Nephron progenitor cell (in vitro differentiated cells): ENCODE results near the gene ERBB4.
A peak's percentile ranks its signal among the peaks of the same experiment; 100 is the strongest.

Source experiments
- DNase-seq: peaks from one replicate; pipeline ENCODE4 v3.0.0; 2021
- H3K27ac Mint-ChIP-seq: 2 replicates; pipeline ENCODE4 v1.8.0; 2021; ENCODE audit warnings: mild to moderate bottlenecking, moderate library complexity, mixed read lengths
- H3K27me3 Mint-ChIP-seq: 2 replicates; pipeline ENCODE4 v1.8.0; 2021; ENCODE audit warnings: mild to moderate bottlenecking, low read depth, mixed read lengths; ENCODE audit not compliant: poor library complexity
- H3K36me3 Mint-ChIP-seq: 2 replicates; pipeline ENCODE4 v1.8.0; 2021; ENCODE audit warnings: low read depth, mixed read lengths
- H3K4me1 Mint-ChIP-seq: 2 replicates; pipeline ENCODE4 v1.8.0; 2021; ENCODE audit warnings: mixed read lengths
- H3K4me3 Mint-ChIP-seq: 2 replicates; pipeline ENCODE4 v1.8.0; 2021; ENCODE audit warnings: mild to moderate bottlenecking, moderate library complexity, mixed read lengths
- H3K9me3 Mint-ChIP-seq: 2 replicates; pipeline ENCODE4 v1.8.0; 2021; ENCODE audit warnings: mild to moderate bottlenecking, moderate library complexity, mixed read lengths
- TF ChIP-seq, protein P1 (sequence below): fragments of 200-600 bp; sonication (generic); IDR thresholded peaks from 2 replicates; pipeline ENCODE4 v1.5.0; 2021; ENCODE audit warnings: antibody characterized with exemption

Gene ERBB4

GRCh38 chr2:212237350-212238095 is 301.1 kb downstream of the ERBB4 start:
- Mint-ChIP-seq H3K27ac (no peak overlapping the region), H3K4me1 (peaks cover 16% of the 10 kb centered on the region), H3K27me3 (no peaks in the 10 kb centered on the region), H3K4me3 (peak overlapping the region; percentile 17), H3K9me3 (peaks cover 13% of the 10 kb centered on the region), H3K36me3 (no peaks in the 10 kb centered on the region)
- TF ChIP-seq, protein P1, sequence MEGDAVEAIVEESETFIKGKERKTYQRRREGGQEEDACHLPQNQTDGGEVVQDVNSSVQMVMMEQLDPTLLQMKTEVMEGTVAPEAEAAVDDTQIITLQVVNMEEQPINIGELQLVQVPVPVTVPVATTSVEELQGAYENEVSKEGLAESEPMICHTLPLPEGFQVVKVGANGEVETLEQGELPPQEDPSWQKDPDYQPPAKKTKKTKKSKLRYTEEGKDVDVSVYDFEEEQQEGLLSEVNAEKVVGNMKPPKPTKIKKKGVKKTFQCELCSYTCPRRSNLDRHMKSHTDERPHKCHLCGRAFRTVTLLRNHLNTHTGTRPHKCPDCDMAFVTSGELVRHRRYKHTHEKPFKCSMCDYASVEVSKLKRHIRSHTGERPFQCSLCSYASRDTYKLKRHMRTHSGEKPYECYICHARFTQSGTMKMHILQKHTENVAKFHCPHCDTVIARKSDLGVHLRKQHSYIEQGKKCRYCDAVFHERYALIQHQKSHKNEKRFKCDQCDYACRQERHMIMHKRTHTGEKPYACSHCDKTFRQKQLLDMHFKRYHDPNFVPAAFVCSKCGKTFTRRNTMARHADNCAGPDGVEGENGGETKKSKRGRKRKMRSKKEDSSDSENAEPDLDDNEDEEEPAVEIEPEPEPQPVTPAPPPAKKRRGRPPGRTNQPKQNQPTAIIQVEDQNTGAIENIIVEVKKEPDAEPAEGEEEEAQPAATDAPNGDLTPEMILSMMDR, result no peak
- DNase-seq, result peak; percentile 48

DNA sequence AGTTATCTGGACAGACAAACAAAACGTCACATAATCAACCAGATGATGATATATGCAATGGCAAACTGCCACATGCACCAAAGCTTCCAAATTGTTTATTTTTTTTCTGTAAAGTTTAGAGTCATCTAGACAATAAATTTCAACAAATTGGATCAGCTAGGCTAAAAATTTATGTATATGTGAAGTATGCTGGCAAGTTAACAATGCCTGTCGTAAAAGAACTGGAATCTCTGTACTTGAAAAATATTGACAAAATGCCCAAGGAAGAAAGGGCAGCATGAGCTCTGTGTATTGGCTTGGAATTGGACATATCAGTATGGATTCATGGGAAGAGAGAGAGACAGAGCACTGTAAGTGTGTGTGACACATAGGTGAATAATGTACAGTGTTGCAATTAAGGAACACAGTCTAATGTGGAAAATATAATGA is 309.8 kb downstream of the ERBB4 start:
- no peak overlapping the region for H3K27ac Mint-ChIP-seq
- no peaks in the 10 kb centered on the region for H3K4me1 Mint-ChIP-seq
- H3K4me3 Mint-ChIP-seq, result no peak overlapping the region
- TF ChIP-seq, protein P1, result no peak
- H3K27me3 Mint-ChIP-seq, result no peaks in the 10 kb centered on the region
- H3K9me3 Mint-ChIP-seq, result no peaks in the 10 kb centered on the region
- H3K36me3 Mint-ChIP-seq, result no peaks in the 10 kb centered on the region
- DNase-seq, result no peak

GRCh38 chr2:212227755-212228154 is 310.8 kb downstream of the ERBB4 start:
- no peaks in the 10 kb centered on the region for H3K27me3 Mint-ChIP-seq
- no peaks in the 10 kb centered on the region for H3K4me1 Mint-ChIP-seq
- no peaks in the 10 kb centered on the region for H3K9me3 Mint-ChIP-seq
- TF ChIP-seq, protein P1, result no peak
- no peak overlapping the region for H3K27ac Mint-ChIP-seq
- no peaks in the 10 kb centered on the region for H3K36me3 Mint-ChIP-seq
- DNase-seq, result no peak
- no peak overlapping the region for H3K4me3 Mint-ChIP-seq

GRCh38 chr2:212226114-212226513 is 312.5 kb downstream of the ERBB4 start:
- TF ChIP-seq, protein P1, result no peak
- Mint-ChIP-seq H3K4me3 (no peak overlapping the region), H3K27me3 (no peaks in the 10 kb centered on the region), H3K36me3 (no peaks in the 10 kb centered on the region), H3K4me1 (no peaks in the 10 kb centered on the region), H3K9me3 (no peaks in the 10 kb centered on the region), H3K27ac (no peak overlapping the region)
- no peak for DNase-seq

GRCh38 chr2:212223696-212224095 is 314.9 kb downstream of the ERBB4 start:
- no peak for DNase-seq
- no peaks in the 10 kb centered on the region for H3K27me3 Mint-ChIP-seq
- no peak overlapping the region for H3K4me3 Mint-ChIP-seq
- no peaks in the 10 kb centered on the region for H3K9me3 Mint-ChIP-seq
- H3K4me1 Mint-ChIP-seq, result no peaks in the 10 kb centered on the region
- H3K36me3 Mint-ChIP-seq, result no peaks in the 10 kb centered on the region
- TF ChIP-seq, protein P1, result no peak
- no peak overlapping the region for H3K27ac Mint-ChIP-seq

GRCh38 chr2:212213191-212213590 is 325.4 kb downstream of the ERBB4 start:
- Mint-ChIP-seq H3K4me3 (no peak overlapping the region), H3K27ac (no peak overlapping the region), H3K36me3 (no peaks in the 10 kb centered on the region), H3K4me1 (no peaks in the 10 kb centered on the region), H3K9me3 (peaks cover 5% of the 10 kb centered on the region), H3K27me3 (peaks cover 4% of the 10 kb centered on the region)
- no peak for DNase-seq
- TF ChIP-seq, protein P1, result no peak
